Cardiac septum (tissue), 1 donor: ENCODE measurements around the gene PPP1R14D. TPM values are rescaled to one million over a fixed set of nuclear protein-coding genes. Genes with fewer than 3 reads are reported as not detected.

ENCODE experiments used
- DNase-seq: peaks from one replicate; pipeline ENCODE4 v3.0.0-alpha.2; 2020; ENCODE audit warnings: low spot score
- intact Hi-C: fragments of 100-400 bp; cut with DNase I; formaldehyde crosslinking; loops from one replicate; pipeline ENCODE4 v1.14.0; 2022
- total RNA-seq: library from RNA; stranded (reverse); fragmentation: NEBNext Ultra II Directional; extraction: Animal tissue kit (Norgen Biotek cat#: 25700); gene quantifications from one replicate; pipeline ENCODE4 v1.2.1, GENCODE V29; 2021
- donor health status: DM: no; HTN: no; CAD: no.

The PPP1R14D gene
- total RNA-seq, 1 donor from 2014 or later, result not detected

GRCh38 chr15:40826423-40827075 lies 2.0 kb downstream of the PPP1R14D start:
- DNase-seq, result no peak

GRCh38 chr15:40825661-40826422 lies 2.7 kb downstream of the PPP1R14D start:
- no peak for DNase-seq
- intact Hi-C loops, result no loop called here

More at GRCh38 chr15:40826423-40827075, 2.0 kb downstream of the PPP1R14D start:
- intact Hi-C loops, result no loop called here

- intact Hi-C loops, result no loop called here
- no peak for DNase-seq
Measured at GRCh38 chr15:40823572-40824343, 4.8 kb downstream of the PPP1R14D start.

DNA sequence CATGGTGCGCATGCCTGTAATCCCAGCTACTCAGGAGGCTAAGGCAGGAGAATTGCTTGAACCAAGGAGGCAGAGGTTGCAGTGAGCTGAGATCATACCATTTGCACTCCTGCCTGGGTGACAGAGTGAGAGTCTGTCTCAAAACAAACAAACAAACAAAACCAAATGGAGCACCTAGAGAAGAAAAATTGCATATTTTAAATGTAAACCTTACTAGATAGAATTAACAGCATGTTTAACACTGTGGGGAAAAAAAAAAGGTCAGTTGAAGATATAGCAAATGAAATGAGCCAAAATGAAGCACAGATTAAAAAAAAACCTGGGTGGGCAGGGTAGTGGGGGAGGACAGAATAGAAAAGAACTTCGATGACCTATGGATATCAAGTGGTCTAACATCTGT lies 7.3 kb downstream of the PPP1R14D start:
- intact Hi-C loops, result no loop called here

DNA sequence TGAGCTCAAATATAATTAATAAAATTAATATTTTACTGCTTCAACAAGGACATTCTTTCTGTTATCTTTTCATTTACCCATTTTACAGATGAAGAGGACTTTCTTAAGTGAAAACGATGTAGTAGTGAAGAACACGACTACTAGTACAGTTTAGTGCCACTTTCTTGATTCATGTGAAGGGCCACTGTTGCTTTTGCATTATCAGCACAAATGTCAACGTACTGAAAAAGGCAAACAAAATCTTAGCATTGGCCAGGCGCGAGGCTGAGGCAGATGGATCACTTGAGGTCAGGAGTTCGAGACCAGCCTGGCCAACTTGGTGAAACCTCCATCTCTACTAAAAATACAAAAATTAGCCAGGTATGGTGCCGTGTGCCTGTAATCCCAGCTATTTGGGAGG lies 9.5 kb downstream of the PPP1R14D start:
- intact Hi-C loops, result no loop called here
- DNase-seq, result no peak

More for the DNA sequence above, 7.3 kb downstream of the PPP1R14D start:
- no peak for DNase-seq

DNA sequence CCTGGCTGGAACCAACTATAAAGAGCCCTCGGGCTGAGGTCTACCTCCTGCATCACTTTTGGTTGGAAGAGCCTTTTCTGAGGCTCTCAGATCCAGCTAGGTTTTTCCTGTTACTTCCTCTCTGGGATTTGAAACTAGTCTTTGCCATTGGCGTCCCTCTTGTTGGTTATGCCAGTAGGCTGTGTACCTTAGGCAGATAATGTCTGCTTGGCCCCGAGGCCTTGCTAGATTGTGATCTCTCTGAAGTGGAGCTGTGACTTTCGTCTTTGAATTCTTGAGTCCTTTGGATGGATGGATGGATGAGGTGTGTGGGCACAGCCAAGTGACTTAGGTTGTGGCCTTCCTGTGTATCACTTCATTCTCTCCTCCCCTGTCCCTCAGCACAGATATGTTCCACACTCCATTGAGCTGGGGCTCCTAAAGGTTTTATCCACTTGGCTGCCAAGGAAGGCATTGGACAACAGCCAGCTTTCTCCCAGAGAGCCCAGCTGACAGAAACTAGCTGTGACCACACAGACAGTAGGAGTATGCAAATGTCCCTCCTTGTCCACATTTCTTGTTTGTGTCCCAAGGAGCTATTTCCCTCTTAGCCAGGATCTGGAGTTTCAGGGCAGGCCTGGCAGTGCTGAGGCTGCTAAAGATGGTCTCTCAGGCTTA lies 13.3 kb downstream of the PPP1R14D start:
- no peak for DNase-seq
- intact Hi-C loops, result no loop called here

GRCh38 chr15:40812721-40813425 lies 15.6 kb downstream of the PPP1R14D start:
- intact Hi-C loops, result no loop called here
- no peak for DNase-seq

- intact Hi-C loops, result loop anchor here (5.0 kb wide), 1 partner anchor 117 kb away; no protein-coding TSS in a partner anchor
- no peak for DNase-seq
Measured at GRCh38 chr15:40808861-40809450, 19.6 kb downstream of the PPP1R14D start.

GRCh38 chr15:40807888-40808461 lies 20.5 kb downstream of the PPP1R14D start:
- intact Hi-C loops, result loop anchor here (1.0 to 5.0 kb wide), 3 partner anchors 53 to 116 kb away; partner anchors contain the start of genes RMDN3 and VPS18
- DNase-seq, result no peak

GRCh38 chr15:40807028-40807887 lies 21.2 kb downstream of the PPP1R14D start, which contains the start of the genes DNAJC17 and ZFYVE19:
Gene DNAJC17 (minus strand): TSS chr15:40807473. CDS start chr15:40807446, 27 bp downstream.
Gene ZFYVE19 (plus strand): TSS chr15:40807089. CDS start chr15:40807590, 501 bp downstream.
- intact Hi-C loops, result loop anchor here (1.0 to 5.0 kb wide), 3 partner anchors 52 to 115 kb away; partner anchors contain the start of genes RMDN3 and VPS18
- peak; percentile 99 for DNase-seq

DNA sequence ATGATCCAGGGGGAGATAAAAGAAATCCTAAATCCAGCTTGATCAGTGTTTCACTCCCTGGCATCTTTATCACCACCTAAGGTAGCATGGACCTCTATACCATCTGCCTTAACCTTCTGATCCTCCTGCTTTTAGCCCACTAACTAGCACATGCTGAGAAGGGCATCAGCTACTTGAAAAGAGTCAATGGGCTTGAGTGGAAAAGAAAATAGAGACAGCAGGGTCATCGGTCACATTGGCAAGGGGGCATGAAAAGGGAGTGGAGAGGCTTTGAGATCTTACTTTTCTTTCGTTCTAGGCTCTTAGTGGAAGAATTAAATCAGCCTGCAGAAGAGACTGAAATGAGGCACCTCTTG lies 21.9 kb downstream of the PPP1R14D start:
- DNase-seq, result no peak
- intact Hi-C loops, result loop anchor here (1.0 to 5.0 kb wide), 3 partner anchors 51 to 114 kb away; partner anchors contain the start of genes RMDN3 and VPS18

DNA sequence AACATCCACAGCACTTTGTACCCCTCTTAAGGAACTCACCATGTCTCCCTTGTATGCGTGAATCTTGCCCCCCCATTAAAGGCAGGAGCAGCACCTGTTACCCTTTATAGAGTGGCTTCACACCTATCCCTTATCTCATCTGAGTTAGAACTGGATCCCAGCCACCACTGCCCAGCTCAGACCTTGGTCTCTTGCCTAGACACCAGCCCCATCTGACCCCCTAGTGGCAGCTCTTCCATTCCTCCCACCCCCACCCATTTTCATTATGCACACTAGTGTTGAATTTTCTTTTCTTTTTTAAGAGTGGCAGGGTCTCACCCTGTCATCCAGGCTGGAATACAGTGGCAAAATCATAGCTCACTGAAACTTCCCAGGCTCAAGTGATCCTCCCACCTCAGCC lies 24.8 kb downstream of the PPP1R14D start:
- intact Hi-C loops, result no loop called here
- no peak for DNase-seq

DNA sequence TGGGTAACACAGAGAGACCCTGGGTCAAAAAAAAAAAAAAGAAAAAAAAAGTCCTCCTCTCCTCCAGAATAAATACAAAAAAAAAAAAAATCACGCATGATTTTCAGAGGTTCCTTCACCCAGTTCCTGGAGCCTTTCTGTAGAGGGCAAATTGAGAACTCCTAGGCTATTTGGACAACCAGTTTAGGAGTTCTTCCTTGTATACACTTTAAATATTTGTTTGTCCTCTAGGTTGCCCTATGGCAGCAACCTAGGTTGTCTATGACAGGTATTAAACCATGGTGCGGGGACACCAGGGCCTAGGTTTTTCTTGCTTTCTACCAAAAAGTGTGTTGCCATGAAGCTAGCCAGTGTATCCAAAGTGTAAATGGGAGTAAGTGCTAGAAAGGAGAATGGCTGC lies 25.4 kb downstream of the PPP1R14D start:
- intact Hi-C loops, result no loop called here
- DNase-seq, result no peak

GRCh38 chr15:40799523-40799922 lies 29.0 kb downstream of the PPP1R14D start:
- intact Hi-C loops, result no loop called here
- no peak for DNase-seq

GRCh38 chr15:40796512-40796911 lies 32.0 kb downstream of the PPP1R14D start:
- intact Hi-C loops, result no loop called here
- DNase-seq, result no peak

GRCh38 chr15:40796041-40796440 lies 32.5 kb downstream of the PPP1R14D start:
- no peak for DNase-seq
- intact Hi-C loops, result no loop called here
